NCI-H345 treated with DMSO at 0.1 percent for 48 hours (cell line): ENCODE data around the gene MYOZ2.
A peak's percentile ranks its signal among the peaks of the same experiment; 100 is the strongest.

Experiments used
- DNase-seq: peaks from one replicate; lab custom pipeline; 2025; ENCODE audit not compliant: unreplicated experiment; lab: John Stamatoyannopoulos, UW

The MYOZ2 gene

GRCh38 chr4:119190354-119190753, 54.7 kb downstream of the MYOZ2 start:
- DNase-seq: no peak

- no peak for DNase-seq
Observed at GRCh38 chr4:119191505-119191904, 55.9 kb downstream of the MYOZ2 start.

- DNase-seq: no peak
Observed at GRCh38 chr4:119197772-119198212, 62.2 kb downstream of the MYOZ2 start.

GRCh38 chr4:119204916-119205315, 69.3 kb downstream of the MYOZ2 start:
- DNase-seq: no peak

GRCh38 chr4:119205690-119206089, 70.1 kb downstream of the MYOZ2 start:
- no peak for DNase-seq

GRCh38 chr4:119206178-119206577, 70.5 kb downstream of the MYOZ2 start:
- no peak for DNase-seq

- DNase-seq: no peak
Observed at GRCh38 chr4:119207051-119207450, 71.4 kb downstream of the MYOZ2 start.

GRCh38 chr4:119209077-119209476, 73.4 kb downstream of the MYOZ2 start:
- DNase-seq: no peak

GRCh38 chr4:119209586-119209985, 74.0 kb downstream of the MYOZ2 start:
- no peak for DNase-seq

GRCh38 chr4:119210775-119211174, 75.1 kb downstream of the MYOZ2 start:
- DNase-seq: no peak

GRCh38 chr4:119211867-119212233, 76.2 kb downstream of the MYOZ2 start:
- no peak for DNase-seq

GRCh38 chr4:119212234-119212963, 76.8 kb downstream of the MYOZ2 start, which contains the start of gene USP53:
Gene USP53 (plus strand): TSS chr4:119212713. CDS start chr4:119239760, 27,047 bp downstream.
- DNase-seq: peak; percentile 87

- DNase-seq: peak; percentile 35
Observed at GRCh38 chr4:119212964-119213606, 77.5 kb downstream of the MYOZ2 start.

GRCh38 chr4:119218093-119218492, 82.5 kb downstream of the MYOZ2 start:
- DNase-seq: no peak

- DNase-seq: no peak
Observed at GRCh38 chr4:119221412-119221811, 85.8 kb downstream of the MYOZ2 start.

GRCh38 chr4:119227690-119228089, 92.1 kb downstream of the MYOZ2 start:
- DNase-seq: no peak

GRCh38 chr4:119228406-119228805, 92.8 kb downstream of the MYOZ2 start:
- no peak for DNase-seq

- no peak for DNase-seq
Observed at GRCh38 chr4:119229908-119230687, 94.5 kb downstream of the MYOZ2 start.

- no peak for DNase-seq
Observed at GRCh38 chr4:119231491-119231890, 95.9 kb downstream of the MYOZ2 start.

- no peak for DNase-seq
Observed at GRCh38 chr4:119232286-119232685, 96.7 kb downstream of the MYOZ2 start.

- no peak for DNase-seq
Observed at GRCh38 chr4:119233191-119233590, 97.6 kb downstream of the MYOZ2 start.

- no peak for DNase-seq
Observed at GRCh38 chr4:119233750-119234149, 98.1 kb downstream of the MYOZ2 start.
